Esophagus squamous epithelium (tissue), 5 donors: ENCODE results near the gene CFL1. TPM values are rescaled to one million over a fixed set of nuclear protein-coding genes. Genes with fewer than 3 reads are reported as not detected.

ENCODE experiments used
- DNase-seq: peaks from one replicate; lab custom pipeline; 2025; lab: John Stamatoyannopoulos, UW
- H3K27ac ChIP-seq, 4 donors: fragments of 200-600 bp; sonication (generic); one replicate each; pipeline ENCODE4 v1.5.1; 2016 to 2019; ENCODE audit warnings: mild to moderate bottlenecking in 1 of 4
- H3K27me3 ChIP-seq, 4 donors: fragments of 200-600 bp; sonication (generic); 1 replicate in 3 of 4; 2 replicates in 1 of 4; pipeline versions ENCODE4 v1.5.1 to v1.6.0; 2017 to 2021; ENCODE audit warnings: antibody characterized with exemption in 1 of 4
- H3K36me3 ChIP-seq, 3 donors: fragments of 200-600 bp; sonication (generic); one replicate each; pipeline ENCODE4 v1.5.1; 2016 to 2019
- H3K4me1 ChIP-seq, 3 donors: fragments of 200-600 bp; sonication (generic); one replicate each; pipeline ENCODE4 v1.5.1; 2017 to 2019
- H3K4me3 ChIP-seq, 4 donors: fragments of 200-600 bp; sonication (generic); 1 replicate in 3 of 4; 2 replicates in 1 of 4; pipeline ENCODE4 v1.5.1; 2016 to 2019; ENCODE audit warnings: mild to moderate bottlenecking in 2 of 4, moderate library complexity in 1 of 4
- H3K9me3 ChIP-seq, 3 donors: fragments of 200-600 bp; sonication (generic); one replicate each; pipeline ENCODE4 v1.5.1; 2016 to 2019
- POLR2A ChIP-seq, 4 donors: fragments of 450-650 bp; IDR thresholded peaks; one replicate each; pipeline ENCODE4 v1.6.1; 2017; ENCODE audit warnings: antibody characterized with exemption in 4 of 4, mild to moderate bottlenecking in 4 of 4, moderate library complexity in 3 of 4
- WGBS, 2 donors: methylation state at CpG; one replicate each; pipeline ENCODE4 v1.1.5; 2018; 5-methylcytosine and 5-hydroxymethylcytosine counted together
- intact Hi-C: fragments of 100-400 bp; cut with DNase I; formaldehyde crosslinking; loops from one replicate; pipeline ENCODE4 v1.15.0; 2022
- total RNA-seq, 4 donors: library from RNA; depleted of rRNA; stranded (reverse); fragments of >200 nt; gene quantifications; one replicate each; pipeline ENCODE4 v1.1.0, GENCODE V29; 2016
- TF ChIP-seq, protein P1 (sequence below), 6 experiments: fragments of 450-650 bp in 4 of 6; fragments of 200-600 bp in 2 of 6; sonication (generic) in 2 of 6; IDR thresholded peaks; one replicate each; pipeline ENCODE4 v1.5.1; 2016 to 2019; ENCODE audit warnings: antibody characterized with exemption in 6 of 6, mild to moderate bottlenecking in 4 of 6, moderate library complexity in 4 of 6
- donor health status: DM: yes; HTN: yes; CAD: no.

Gene CFL1
- total RNA-seq, 4 donors from 2014 or later = 453 to 833 (median 750) TPM

DNA sequence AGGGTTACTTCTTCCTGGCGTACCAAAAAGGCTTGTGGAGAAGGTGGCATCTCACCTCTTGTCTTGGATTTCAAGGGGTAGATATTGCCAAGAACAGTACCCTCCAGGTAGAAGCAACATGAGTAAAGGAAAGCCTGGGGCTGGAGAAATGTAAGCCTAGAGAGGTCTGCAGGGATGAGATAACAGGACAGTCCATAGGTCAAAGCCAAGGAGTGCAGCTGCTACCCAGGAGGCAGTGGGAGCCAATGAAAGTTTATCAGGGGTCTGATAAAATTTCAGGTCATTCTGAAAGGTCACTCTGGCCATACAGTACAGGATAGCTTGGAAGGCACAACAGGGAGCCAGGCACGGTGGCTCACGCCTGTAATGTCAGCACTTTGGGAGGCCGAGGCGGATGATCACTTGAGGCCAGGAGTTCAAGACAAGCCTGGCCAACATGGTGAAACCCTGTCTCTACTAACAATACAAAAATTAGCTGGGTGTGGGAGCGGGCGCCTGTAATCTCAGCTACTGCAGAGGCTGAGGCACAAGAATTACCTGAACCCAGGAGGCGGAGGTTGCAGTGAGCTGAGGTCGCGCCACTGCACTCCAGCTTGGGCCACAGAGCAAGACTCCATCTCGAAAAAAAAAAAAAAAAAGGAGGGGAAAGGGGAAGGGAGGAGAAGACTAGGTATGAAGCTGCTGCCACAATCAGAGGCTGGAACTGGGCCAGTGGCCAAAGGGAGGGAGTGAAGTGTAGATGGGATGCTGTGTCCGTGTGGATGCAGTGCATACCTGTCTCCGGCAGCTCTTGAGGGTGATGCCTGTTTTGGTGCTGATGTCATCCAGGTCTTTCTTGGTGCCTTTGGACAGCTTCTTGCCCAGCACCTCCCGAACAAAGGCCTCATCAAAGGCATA is 29.1 kb upstream of the CFL1 start:
- Histone ChIP-seq H3K27me3 (no peaks in the 10 kb centered on the region), H3K36me3 (peaks cover 0 to 52% (median 11%) of the 10 kb centered on the region in 3 donors), H3K4me3 (peak overlapping the region in 3 of 4 donors; percentile 83 to 90 (median 83)), H3K9me3 (no peaks in the 10 kb centered on the region), H3K4me1 (peaks cover 30 to 67% (median 34%) of the 10 kb centered on the region in 3 donors), H3K27ac (peak overlapping the region; percentile 93 to 98 (median 97))
- intact Hi-C loops = no loop called here
- WGBS, 2 donors = 73 to 81% methylated on average over 8 to 14 of the region's 14 CpGs
- TF ChIP-seq POLR2A (IDR thresholded peaks at IDR 0.05) = no peak
- TF ChIP-seq, protein P1, sequence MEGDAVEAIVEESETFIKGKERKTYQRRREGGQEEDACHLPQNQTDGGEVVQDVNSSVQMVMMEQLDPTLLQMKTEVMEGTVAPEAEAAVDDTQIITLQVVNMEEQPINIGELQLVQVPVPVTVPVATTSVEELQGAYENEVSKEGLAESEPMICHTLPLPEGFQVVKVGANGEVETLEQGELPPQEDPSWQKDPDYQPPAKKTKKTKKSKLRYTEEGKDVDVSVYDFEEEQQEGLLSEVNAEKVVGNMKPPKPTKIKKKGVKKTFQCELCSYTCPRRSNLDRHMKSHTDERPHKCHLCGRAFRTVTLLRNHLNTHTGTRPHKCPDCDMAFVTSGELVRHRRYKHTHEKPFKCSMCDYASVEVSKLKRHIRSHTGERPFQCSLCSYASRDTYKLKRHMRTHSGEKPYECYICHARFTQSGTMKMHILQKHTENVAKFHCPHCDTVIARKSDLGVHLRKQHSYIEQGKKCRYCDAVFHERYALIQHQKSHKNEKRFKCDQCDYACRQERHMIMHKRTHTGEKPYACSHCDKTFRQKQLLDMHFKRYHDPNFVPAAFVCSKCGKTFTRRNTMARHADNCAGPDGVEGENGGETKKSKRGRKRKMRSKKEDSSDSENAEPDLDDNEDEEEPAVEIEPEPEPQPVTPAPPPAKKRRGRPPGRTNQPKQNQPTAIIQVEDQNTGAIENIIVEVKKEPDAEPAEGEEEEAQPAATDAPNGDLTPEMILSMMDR (IDR thresholded peaks at IDR 0.05) = no peak
- DNase-seq = no peak

DNA sequence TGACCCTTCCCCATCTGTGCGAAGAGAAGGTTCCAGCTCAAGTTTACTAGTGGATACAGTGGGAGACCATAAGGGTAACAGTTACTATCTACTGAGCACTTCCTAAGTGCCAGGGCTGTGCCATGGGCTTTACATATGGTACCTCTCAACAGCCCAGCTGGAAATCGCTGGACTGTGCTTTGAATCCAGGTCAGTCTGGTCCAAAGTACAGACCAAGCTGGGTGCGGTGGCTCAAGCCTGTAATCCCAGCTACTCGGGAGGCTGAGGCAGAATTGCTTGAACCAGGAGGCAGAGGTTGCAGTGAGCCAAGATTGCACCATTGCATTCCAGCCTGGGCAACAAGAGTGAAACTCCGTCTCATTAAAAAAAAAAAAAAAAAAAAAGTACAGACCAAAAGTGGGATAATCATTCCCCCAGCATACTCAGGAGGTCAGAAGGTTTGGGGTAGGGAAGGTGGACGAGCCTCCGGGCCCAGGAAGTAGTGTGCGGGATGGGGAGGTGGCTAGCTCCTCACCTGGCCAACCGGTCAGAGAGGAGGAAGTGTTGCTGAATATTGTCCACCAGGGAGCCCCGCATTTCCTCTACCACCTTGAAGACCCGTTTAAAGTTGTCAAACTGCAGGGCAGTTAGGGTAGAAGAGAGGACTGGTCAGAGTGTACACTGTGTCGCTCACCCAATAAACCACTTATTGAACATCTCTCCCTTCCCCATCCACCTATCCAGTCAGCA is 28.0 kb upstream of the CFL1 start:
- Histone ChIP-seq H3K27ac (no peak overlapping the region), H3K9me3 (no peaks in the 10 kb centered on the region), H3K4me1 (peaks cover 19 to 56% (median 23%) of the 10 kb centered on the region in 3 donors), H3K4me3 (no peak overlapping the region), H3K36me3 (peaks cover 0 to 53% (median 11%) of the 10 kb centered on the region in 3 donors), H3K27me3 (no peaks in the 10 kb centered on the region)
- WGBS, 2 donors = 86 to 87% methylated on average over 8 to 11 of the region's 12 CpGs
- TF ChIP-seq POLR2A (IDR thresholded peaks at IDR 0.05) = no peak
- TF ChIP-seq, protein P1 (IDR thresholded peaks at IDR 0.05) = peak in 1 of 6 experiments; percentile 7
- DNase-seq = no peak
- intact Hi-C loops = no loop called here

DNA sequence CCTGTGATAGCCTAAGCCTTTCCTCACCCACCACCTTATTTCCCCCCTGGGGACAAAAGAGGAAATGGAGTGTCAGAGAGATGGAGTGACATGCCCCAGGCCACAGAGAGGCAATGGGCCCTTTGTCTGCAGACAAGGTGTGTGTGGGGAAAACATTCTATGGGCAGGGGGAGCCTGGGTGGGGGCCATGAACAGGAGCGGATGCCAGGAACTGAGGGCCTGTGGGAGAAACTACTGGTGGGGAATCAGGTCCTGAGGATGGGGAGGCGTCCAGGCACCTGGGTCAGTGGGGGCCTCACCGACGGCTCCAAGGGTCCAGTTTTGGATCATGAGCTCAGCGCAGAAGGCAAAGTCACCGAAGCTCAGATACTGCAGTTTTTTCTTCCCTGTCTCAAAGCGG is 27.3 kb upstream of the CFL1 start:
- no peak for DNase-seq
- 91 to 98% methylated on average over 7 of the region's 7 CpGs for WGBS, 2 donors
- Histone ChIP-seq H3K9me3 (no peaks in the 10 kb centered on the region), H3K27me3 (no peaks in the 10 kb centered on the region), H3K27ac (peak overlapping the region in 1 of 4 donors; percentile 18), H3K4me3 (no peak overlapping the region), H3K36me3 (peaks cover 0 to 53% (median 11%) of the 10 kb centered on the region in 3 donors), H3K4me1 (peaks cover 19 to 49% (median 23%) of the 10 kb centered on the region in 3 donors)
- intact Hi-C loops = no loop called here
- TF ChIP-seq, protein P1 (IDR thresholded peaks at IDR 0.05) = no peak
- no peak for TF ChIP-seq POLR2A (IDR thresholded peaks at IDR 0.05)

DNA sequence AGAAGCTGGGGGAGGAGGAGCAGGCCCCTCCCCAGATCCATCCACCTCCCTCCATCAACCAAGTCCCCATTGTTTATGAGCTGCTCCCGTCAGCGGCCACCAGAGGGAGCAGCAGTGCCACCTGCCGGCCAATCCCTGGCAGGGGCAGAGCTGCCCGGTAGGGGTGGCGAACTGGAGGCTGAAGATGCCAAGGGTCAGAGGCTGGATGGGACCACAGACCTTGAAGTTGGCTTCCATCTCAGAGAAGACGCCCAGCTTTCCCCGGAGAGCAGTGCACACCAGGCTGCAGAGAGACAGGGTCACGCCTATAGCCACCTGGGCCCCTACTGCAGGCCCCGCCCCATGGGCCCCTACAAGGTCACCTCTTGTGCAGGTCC is 26.7 kb upstream of the CFL1 start:
- Histone ChIP-seq H3K9me3 (no peaks in the 10 kb centered on the region), H3K27ac (peak overlapping the region in 3 of 4 donors; percentile 18 to 40 (median 39)), H3K36me3 (peaks cover 0 to 53% (median 11%) of the 10 kb centered on the region in 3 donors), H3K27me3 (no peaks in the 10 kb centered on the region), H3K4me3 (no peak overlapping the region), H3K4me1 (peaks cover 14 to 49% (median 18%) of the 10 kb centered on the region in 3 donors)
- DNase-seq = no peak
- intact Hi-C loops = loop anchor here (5.0 kb wide), 1 partner anchor 103 kb away; no protein-coding TSS in a partner anchor
- WGBS, 2 donors = 50 to 100% methylated on average over 1 to 4 of the region's 9 CpGs
- no peak for TF ChIP-seq POLR2A (IDR thresholded peaks at IDR 0.05)
- TF ChIP-seq, protein P1 (IDR thresholded peaks at IDR 0.05) = peak; percentile 98 to 100 (median 99)
